ENCODE data around the gene ATXN1.
A peak's percentile ranks its signal among the peaks of the same experiment; 100 is the strongest.

The ATXN1 gene

DNA sequence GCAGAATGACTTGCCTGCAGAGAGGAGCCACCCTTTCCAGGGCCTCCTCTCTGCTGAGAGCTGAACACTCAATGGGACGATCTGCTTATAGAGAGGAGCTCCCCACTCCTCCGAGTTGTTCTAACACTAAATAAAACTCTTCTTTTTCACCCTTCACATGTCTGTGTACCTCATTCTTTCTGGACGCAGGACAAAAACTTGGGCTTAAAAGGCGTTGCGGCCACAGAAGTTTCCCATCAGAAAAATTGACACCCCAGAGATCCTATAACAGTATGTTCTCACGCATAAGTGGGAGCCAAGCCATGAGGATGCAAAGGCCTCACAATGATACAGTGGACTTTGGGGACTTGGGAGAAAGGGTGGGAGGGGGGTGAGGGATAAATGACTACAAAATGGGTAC, 401.7 kb downstream of the ATXN1 start:
- no peak for DNase-seq (ENCODE audit: low read depth)

DNA sequence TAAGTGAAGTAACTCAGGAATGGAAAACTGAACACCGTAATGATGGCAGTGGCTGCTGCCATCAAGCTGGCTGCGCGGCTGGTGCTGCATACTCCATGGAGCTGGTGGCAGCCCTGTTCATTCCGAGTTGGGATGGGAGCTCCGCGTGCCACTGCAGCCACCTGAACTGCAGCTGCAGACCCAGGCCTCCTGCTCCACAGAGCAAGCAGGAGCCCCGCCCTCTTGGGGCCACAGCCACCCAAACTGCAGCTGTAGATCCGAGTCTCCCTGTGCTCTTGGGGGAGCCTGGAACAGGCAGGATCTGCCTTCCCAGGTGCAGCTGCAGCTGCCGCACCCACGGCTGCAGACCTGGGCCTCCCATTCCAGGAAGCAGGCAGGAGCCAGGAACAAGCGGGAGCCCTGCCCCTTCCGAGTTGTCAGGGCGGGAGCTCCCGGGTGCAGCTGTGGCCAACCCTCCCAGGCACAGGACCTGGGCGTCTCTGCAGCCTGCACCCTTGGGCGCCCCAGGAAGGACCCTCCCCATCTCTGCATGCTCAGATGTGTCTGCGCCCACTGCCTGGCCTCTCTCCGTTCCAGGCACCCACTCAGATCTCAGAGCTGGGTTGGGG, 402.6 kb downstream of the ATXN1 start:
- DNase-seq (ENCODE audit: low read depth) = no peak

DNA sequence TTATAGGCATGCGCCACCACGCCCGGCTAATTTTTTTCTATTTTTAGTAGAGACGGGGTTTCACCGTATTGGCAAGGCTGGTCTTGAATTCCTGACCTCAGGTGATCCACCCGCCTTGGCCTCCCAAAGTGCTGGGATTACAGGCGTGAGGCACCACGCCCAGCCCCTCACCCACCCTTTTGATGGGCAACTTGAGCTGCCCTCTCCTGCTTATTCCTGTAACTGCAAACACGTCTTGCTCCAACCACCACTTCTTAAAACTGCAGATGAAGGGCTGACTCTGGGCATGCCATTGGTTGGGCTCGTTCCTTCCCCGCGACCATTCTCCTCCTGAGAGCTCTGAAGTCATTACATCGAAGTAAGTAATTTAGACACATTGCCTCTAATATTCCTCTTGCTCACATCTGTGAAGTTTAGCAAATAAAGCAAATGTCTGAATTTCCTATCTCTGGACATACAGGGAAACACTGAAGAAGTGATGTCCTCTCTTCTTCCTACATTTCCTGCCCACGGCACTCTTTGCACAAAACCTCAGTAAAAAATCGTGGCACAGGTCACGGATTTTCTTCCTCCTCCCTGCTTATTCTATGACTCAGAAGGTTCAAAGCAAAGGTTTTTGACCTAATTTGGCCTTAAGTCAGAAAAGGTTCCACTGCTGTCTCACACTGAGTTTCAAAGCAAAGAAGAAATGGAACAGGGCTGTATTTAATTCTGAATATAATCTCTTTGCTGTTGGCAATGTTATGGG, 405.4 kb downstream of the ATXN1 start:
- DNase-seq (ENCODE audit: low read depth) = no peak

DNA sequence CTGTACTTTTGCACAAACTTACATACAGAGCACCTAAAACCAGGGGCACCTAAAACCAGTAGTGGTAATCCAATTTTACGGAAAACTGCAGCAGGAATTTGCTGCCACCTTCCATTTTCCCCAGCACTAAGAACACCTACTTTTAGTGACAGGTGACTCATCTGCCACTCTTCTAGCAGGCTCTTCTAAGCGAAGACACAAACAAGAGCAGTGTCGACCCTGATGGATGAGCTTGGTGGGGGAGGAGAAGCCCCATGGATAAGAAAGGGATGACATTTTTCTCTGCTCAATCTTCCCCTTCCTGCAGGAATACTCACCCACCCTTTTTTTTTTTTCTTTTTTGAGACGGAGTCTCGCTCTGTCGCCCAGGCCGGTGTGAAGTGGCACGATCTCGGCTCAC, 406.0 kb downstream of the ATXN1 start:
- no peak for DNase-seq (ENCODE audit: low read depth)

DNA sequence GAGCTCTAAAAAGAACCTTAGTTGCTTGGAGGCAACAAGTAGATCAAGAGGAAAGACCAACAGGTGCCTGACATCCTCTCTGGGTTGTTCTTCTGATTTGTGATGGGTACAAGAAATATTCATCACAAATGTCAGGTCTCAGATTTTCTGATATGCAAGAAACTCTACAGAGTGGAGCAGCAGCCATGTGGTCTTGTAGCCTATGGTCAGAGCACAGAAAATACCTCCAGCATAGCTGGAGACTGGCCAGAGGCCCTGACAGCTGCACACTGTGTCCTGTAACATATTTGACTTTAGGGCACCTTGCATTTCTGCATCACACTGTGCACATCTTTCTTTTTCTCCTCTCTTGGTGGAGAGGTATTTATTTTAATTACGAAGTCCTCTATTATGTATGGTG, 406.6 kb downstream of the ATXN1 start:
- no peak for DNase-seq (ENCODE audit: low read depth)

DNA sequence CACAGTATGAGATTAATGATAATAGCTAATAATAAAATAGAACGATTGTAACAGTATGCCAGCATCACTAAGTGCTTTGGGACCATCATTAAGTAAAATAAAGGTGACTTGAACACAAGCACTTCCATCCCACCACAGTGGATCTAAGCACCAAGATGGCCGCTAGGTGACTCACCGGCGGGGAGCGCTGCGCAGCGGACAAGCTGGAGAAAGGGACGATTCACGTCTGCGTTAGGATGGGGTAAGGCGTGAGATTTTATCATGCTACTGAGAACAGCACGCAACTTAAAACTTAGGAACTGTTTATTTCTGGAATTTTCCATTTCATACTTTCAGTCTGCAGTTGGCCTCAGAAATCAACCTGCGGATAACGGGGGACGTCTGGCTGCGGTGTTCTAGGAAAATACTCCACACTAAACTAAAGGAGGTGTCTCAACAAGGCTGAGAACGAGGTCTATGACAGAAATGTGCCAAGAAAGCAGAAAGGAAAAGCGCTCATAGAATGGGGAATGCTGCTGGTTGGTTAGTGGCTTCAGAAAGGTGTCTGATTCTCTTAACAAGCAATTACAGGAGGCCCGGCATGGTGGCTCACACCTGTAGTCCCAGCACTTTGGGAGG, 408.3 kb downstream of the ATXN1 start:
- DNase-seq (ENCODE audit: low read depth) = no peak

DNA sequence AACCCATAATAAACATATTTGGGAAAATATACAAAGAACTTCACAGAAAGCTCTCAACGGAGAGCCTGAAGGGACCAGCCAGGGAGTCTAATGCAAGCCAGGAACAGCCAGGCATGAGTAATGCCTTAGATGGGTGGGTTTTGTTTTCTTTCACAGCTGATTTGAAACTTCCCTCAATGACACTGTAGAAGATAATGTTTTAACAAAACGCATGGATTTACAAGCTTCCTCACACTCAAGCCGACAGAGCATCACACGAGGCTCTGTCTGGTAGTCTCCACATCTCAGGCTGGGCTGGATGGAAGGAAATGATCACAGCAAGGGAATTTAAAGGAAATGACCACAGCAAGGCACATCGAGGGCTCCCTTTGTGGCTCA, 409.0 kb downstream of the ATXN1 start:
- DNase-seq (ENCODE audit: low read depth) = no peak

DNA sequence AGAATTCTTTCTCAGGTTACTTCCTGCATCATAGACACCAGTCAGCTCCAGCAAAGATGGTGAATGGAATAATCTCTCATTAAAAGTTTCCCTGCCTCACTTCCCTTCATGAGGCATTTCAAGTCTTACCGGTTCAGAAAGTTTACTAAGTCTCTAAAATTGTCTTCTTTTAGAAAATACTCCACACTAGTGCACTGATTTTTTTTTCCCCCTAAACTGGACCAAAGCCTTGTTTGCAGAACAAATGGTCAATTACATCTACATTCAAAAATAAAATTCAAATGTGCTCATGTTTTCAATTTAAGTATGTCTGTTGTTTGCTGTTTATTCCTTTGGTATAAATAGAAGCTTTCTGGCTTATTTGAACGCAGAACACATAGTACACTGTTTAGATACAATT, 411.7 kb downstream of the ATXN1 start:
- no peak for DNase-seq (ENCODE audit: low read depth)

DNA sequence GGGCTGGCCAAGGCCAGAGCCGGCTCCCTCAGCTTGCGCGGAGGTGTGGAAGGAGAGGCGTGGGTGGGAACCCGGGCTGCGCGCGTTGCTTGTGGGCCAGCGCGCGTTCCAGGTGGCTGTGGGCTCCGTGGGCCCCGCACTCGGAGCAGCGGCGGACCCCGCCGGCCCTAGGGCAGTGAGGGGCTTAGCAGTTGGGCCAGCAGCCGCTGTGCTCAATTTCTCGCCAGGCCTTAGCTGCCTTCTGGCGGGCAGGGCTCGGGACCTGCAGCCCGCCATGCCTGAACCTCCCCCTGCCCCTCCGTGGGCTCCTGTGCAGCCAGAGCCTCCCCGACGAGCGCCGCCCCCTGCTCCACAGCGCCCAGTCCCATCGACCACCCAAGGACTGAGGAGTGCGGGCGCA, 414.4 kb downstream of the ATXN1 start:
- DNase-seq (ENCODE audit: low read depth) = no peak

DNA sequence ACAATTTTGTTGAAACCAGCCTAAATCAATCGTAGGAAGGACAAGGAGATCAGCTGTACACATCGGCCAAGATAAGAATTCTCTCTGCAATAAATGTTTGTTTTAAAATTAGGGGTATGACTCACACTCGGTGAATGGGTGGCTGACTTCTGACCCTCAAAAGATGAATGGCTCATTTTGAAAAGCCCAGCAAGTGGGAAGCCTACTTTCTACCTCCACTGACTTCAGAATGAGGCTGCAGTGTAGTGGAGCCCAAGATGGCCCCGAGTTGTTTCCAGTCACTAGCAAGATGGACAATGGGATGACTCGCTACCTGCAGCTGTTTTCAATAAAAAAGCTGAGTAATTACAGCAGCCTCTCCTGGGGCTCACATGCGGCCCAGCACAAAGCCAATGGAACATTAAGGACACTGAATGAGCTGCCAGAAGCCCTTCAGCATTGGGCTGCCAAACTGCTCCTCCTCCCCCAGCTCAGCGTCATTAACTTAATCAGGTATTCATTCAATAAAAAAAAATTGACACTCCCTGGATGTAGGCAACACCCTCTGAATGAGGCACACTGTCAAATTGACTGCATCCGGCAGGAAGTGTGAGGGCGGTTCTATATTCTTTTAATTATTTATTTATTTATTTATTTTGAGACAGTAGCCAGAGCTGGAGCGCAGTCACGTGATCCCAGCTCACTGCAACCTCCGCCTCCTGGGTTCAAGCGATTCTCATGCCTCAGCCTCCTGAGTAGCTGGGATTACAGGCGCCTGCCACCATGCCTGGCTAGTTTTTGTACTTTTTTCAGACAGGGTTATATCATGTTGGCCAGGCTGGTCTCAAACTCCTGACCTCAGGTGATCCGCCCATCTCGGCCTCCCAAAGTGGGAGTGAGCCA, 415.6 kb downstream of the ATXN1 start:
- no peak for DNase-seq (ENCODE audit: low read depth)

DNA sequence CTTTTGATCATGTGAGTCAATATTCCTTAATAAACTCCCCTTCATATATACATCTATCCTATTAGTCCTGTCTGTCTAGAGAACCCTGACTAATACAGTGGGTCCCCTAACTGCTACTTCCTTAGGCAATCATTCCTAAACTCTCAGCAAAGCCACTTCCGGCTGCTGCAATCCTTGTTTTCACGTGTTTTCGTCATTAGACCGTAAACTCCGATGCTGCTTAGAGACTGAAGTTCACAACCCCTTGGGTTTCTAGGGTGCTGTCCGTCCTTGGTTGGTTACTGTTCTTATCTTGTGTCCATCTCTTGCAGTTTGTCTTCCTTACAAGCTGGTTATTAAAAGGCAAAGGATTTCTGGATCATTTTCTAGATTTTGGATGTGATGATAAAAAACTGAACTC, 416.5 kb downstream of the ATXN1 start:
- no peak for DNase-seq (ENCODE audit: low read depth)

DNA sequence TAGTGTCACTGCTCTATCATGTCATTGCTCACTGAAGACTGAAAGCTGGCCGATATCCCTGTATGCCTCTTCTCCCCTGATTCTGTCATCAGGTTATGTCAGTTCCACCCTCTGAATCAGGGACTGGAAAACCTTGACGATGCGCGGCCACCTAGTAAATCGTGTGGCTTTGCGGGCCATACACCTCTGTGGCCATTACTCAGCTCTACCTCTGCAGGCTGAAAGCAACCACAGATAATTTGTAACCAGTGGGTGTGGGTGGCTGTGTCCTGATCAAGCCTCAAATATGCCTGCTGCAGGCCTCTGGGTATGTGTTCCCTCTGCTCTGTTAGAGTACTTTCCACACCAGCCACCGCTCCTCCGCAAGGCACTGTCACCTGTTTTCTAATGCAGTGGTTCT, 417.7 kb downstream of the ATXN1 start:
- no peak for DNase-seq (ENCODE audit: low read depth)

DNA sequence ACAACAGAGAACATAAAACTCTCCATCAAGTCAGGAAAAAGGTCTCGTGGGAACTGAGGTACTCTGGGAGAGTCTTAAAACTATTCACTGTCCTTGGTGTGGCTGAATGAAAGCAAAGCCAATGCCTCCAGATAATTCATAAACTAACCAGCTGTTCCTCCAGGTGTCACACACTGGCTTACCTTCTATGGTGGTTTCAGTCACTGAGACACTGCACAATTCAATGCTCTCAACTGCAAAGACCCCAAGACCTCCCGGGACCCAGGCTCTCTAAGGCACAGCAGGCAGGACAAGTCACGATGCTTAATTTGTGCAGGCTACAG, 422.0 kb downstream of the ATXN1 start:
- no peak for DNase-seq (ENCODE audit: low read depth)

DNA sequence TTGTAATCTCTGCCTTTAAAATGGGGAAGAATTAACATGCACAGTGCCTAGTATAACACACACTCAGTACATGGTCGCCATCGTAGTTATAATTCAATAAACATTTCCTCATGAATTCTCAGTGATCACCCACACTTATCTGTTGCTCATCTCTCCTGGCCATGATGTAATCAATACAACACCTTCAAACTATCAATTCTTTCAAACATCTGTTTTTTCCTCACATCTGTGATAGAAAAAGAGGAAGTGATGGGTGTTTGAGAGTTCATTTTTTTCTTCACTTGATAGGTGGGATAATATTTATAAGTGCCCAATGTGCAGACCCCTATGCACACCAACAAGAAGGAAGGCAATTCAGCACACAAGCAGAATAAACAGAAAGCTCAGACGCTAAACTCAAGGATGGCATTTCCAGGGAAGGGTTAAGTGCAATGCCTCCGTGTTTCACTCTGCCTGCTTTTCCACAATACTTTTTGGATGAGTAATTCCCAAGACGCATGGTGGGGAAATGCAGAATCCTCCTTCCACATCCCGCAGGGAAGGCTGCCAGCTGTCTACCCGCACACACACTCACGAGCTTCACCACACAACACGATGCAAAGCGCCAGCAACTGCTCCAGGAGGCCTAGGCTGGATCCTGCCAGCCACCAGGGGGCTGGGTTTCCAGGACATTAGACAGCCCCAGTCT, 422.5 kb downstream of the ATXN1 start:
- DNase-seq (ENCODE audit: low read depth) = no peak

DNA sequence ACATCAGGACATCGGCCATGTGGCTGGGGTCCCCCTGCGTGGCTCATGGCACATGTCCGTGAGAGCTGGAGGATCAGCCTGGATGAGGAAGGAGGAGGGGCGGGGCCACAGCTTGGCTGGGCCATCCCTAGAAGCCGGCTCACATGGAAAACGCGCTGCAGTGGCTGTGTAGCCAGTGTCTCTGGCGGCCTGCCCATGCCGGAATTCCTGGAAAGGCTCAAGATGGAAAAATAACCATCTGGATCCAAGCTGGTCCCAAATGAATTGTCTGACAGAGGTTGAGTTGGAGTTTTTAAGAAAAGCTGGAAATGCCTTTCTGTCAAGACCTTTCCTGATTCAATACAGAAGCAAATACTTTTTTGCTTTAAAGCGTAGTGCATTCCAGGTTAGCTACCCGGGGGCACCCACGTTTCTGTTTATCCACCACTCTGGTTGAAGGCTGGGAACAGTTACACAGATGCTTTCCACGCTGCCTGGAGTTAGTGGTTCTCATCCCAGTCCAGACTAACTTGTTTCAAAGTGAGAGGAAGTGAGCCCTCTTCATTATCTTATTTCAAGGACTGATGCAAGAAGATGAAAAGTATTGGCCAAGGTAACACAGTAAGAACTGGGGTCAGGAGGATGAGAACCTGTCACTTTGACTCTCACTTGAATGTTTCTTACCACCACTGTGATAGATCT, 423.8 kb downstream of the ATXN1 start:
- no peak for DNase-seq (ENCODE audit: low read depth)

DNA sequence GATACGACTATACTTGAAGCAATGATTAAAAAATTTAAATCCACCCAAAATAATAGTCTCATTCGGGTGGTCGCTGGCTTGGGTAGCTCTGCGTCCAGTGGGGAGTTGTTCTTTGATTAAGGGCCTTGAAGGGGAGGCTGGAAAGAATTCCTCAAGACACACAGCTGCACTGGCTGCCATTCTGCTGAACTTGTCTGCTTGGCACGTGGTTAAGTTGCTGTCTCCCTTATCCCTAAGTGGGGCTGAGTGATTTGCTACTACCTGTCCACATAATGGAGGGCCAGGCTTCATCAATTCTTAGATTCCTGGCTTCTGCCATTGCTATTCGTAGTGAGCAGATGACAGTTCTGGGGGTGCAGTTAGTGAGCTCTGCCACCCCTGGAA, 424.4 kb downstream of the ATXN1 start:
- DNase-seq (ENCODE audit: low read depth) = no peak

DNA sequence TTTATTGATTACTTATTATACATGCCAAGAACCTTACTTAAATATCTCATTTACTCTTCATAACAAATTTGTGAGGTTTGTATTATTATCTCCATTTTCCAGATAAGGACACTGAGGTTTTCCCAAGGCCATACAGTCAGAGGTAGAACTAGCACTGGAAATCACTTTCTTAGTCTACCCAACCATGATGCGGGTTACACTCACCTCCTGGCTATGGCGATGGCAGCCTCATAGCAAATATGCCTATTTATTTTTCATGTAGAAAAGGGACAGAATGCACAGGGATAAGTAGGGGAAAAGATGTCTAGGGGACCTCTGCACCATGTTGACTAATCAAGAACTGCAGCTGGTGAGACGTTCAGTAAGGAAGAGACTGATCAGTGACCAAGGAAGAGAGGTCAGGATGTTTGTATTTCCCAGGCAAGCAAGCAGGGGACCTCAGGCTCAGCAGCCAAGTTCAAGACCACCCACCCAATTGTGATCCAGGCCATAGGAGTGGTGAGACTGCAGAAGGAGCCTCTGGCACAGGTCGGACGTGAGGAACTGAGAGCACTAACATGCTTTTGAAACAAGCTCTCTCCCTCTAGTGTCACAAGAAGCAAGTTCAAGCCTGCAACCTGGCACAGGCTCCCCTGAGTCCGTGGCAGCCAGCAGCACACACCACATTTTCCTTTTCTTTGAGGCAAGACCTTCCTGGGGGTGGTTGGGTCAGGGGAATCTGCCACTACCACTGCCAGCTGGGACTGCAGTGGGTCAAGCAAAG, 425.0 kb downstream of the ATXN1 start:
- no peak for DNase-seq (ENCODE audit: low read depth)

DNA sequence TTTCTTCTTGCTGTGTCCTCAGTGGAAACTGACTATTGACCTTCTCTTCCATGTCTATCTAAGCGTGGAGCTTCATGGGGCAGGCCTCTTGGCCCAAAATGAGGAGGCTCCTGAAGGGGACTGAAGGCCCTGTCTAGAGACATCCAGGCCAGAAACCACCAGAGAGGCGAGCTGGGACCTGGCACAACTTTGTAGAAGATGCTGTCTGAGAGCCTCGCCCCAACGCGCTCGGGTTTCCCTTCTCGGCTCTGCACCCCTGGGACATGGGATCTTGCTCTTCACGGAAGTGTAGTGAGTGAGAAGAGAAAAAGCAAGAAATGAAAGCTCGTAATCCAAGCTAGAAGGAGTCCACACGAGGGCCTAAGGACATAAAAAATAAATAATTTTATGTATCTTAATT, 426.1 kb downstream of the ATXN1 start:
- no peak for DNase-seq (ENCODE audit: low read depth)

DNA sequence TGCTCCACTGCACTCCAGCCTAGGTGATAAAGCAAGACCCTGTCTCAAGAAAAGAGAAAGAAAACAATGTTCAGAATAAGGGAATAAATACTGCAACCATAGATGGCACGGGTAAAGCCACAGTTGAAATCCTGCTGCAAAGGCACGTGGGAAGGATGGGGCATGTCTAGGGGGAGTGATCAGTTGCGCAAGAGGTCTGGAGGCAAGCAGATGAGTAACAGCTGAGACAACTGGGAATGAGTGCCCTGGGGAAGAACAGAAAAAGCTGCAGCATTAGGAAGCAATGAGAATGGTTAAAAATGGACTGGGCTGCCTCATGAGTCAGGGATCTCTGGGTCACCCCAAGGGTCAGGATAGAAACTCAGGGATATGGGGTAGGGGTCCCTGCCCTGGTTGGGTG, 426.6 kb downstream of the ATXN1 start:
- no peak for DNase-seq (ENCODE audit: low read depth)

DNA sequence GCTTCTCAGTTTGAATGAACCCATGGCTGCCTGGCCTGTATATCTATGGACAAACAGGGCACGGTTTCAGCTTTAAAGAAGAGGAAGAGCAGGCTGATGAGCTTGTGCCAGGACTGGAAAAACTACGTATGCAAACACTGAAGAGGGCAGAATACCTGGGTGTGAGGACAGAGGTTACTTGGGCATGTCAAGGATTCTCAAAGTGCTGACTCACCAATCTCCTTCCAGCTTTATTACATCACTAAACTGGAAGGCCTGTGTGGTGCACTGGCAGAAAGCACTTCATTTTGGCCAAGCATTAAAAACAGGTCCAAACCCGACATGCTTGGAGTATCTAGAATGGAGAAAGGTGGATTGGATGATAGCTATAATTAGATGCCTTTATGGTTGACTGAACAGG, 427.7 kb downstream of the ATXN1 start:
- DNase-seq (ENCODE audit: low read depth) = no peak

DNA sequence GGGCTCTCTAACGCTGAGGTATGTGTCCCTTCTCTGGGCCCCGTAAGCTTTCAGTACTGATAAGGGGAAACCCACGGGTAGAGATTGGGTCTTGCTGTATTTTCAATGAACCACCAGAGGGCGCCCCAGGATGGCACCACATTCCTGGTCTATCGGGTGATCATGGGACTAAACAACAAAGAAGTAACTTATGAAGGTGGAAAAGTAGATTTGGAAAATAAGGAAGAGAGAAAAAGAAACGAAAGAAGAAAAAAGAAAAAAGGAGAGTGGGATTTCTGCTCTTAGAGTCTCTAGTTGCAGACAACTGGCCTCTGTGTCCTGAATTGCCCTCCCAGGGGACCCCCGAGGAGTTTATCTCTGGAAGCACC, 429.1 kb downstream of the ATXN1 start:
- peak; percentile 62 for DNase-seq (ENCODE audit: low read depth)
